T-helper 9 cell (primary cell): ENCODE data around the gene ARHGEF3.
A peak's percentile ranks its signal among the peaks of the same experiment; 100 is the strongest.
"Not testable (repeated sequence)": the region's sequence is repeated elsewhere in the genome, so short reads cannot be mapped to it uniquely, and the experiment has no call there.

Experiments
- DNase-seq: peaks from one replicate; pipeline ENCODE4 v3.0.0-alpha.2; 2020

The ARHGEF3 gene

DNA sequence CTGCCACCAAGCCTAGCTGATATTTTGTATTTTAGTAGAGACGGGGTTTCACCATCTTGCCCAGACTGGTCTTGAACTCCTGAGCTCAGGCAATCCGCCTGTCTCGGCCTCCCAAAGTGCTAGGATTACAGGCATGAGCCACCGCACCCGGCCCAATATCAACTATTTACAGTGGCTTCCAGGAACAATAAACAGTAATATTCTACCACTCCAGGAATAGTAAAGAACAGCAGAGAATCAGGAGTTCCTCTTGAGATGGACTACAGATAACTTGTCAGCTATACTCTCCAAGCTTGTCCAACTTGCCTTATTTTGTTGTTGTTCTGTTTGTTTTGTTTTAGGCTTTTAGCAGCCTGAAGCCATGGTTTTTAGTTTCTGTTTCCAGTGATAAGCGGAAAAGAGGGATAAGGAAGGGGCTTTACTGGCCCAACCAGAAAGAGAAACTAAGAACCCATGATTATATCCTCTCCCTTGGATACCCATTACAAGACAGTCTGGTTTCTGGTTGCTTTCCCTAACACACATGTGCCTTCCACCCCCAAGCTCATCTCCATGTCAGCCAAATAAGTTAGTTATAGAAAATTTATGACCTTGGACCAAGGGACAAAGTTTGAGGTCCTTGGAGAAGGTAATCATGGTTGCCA, 36.7 kb downstream of the ARHGEF3 start:
- no peak for DNase-seq

DNA sequence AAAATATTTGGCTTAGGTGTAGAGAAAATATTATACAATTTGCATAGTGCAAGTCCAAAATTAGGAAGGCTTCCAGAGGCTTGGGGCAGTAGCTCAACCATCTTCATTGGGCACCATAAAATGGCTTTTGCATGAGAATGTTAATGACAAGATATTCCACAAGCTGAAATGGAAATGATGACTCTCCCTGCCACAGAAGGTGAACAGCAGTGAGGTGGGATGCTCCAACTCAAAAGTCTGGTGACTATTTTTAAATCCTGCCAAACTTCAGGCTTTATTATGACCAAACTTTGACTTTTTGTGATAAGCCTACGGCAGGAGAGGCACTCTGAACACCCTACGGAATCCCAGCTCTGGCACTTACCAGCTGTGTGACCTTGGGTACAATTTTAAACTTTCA, 37.6 kb downstream of the ARHGEF3 start:
- DNase-seq: no peak

DNA sequence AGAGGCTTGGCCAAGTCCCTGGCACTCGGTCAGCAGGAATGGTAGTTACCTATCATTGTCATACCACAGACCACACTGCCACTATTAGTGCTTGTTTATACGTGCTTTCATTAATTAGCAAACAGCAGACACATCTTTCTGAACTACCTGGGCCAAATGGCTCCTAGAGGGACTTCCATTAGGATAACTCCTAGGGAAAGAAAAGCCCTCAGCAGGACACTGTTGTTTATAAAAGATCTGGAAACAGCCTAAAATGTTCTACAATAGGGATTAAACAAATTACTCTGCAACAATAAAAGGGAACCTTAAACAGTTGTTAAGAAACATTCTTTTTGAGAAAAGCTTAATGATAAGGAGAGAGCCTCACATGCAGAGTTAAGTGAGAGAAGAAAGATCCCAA, 38.5 kb downstream of the ARHGEF3 start:
- DNase-seq: no peak

- DNase-seq: no peak
These were observed 39.0 kb downstream of the ARHGEF3 start for GRCh38 chr3:56762718-56763117.

GRCh38 chr3:56761887-56762651, 39.7 kb downstream of the ARHGEF3 start:
- DNase-seq: no peak

GRCh38 chr3:56761023-56761422, 40.7 kb downstream of the ARHGEF3 start:
- DNase-seq: no peak

- no peak for DNase-seq
These were observed 42.2 kb downstream of the ARHGEF3 start for GRCh38 chr3:56759532-56759931.

DNA sequence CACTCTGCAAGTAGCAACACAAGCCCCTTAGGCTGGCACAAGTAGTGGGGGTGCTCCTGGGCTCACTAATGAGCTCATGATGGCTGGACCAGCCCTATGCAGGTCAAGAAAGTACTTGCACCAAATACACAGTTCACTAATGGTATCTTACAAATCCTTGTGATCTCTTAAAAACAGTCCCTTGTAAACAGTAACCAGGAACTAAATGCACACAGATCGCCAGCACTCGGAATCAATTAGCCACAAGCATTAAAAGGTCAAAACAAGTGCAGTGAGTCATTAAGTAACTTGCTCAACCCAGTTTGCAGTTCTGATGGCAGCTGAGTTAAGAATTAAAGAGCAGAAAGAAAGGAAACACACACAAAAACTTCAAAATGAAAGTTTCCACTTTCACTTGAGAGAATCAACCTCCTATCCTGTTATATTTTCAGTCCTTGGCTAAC, 43.2 kb downstream of the ARHGEF3 start:
- DNase-seq: no peak

DNA sequence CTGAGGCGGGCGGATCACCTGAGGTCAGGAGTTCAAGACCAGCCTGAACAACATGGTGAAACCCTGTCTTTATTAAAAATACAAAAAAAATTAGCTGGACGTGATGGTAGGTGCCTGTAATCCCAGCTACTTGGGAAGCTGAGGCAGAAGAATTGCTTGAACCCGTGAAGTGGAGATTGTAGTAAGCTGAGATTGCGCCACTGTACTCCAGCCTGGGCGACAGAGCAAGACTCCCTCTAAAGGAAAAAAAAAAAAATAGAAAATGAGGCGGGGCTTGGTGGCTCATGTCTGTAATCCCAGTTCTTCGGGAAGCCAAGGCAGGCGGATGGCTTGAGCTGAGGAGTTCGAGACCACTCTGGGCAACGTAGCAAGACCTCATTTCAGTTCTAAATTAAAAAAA, 43.7 kb downstream of the ARHGEF3 start:
- DNase-seq: not testable (repeated sequence)

DNA sequence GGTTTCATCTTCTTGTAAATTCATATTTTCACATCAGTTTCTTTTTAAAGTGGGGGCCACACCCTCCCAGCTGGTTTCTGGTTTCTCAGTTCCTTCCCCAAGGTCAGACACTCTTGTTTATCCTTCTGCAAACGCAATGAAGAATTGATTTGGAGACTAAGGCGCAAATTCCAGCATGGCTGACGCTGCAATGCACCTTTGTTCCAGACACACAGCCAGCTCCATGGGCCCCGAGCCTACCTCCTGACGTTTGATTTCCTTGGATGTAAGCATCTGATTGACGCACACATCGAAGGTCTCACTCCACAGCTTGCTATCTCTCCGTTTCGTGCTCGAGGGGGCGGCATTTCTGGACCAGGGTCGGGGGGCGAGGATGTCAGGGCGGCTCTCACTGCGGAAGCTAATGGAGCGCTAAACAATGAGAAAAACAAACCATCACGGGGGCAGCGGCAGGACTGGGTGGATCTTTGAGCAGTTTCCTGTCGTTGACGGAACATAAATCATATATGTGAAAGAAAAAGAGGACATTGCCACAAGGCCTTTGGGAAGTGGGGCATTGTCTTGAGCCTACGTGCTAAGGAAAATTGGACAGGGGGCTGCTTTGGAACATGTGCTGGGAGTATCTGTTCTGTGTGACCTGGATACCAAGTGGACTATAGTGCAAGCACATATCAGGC, 46.9 kb downstream of the ARHGEF3 start:
- DNase-seq: peak; percentile 8

DNA sequence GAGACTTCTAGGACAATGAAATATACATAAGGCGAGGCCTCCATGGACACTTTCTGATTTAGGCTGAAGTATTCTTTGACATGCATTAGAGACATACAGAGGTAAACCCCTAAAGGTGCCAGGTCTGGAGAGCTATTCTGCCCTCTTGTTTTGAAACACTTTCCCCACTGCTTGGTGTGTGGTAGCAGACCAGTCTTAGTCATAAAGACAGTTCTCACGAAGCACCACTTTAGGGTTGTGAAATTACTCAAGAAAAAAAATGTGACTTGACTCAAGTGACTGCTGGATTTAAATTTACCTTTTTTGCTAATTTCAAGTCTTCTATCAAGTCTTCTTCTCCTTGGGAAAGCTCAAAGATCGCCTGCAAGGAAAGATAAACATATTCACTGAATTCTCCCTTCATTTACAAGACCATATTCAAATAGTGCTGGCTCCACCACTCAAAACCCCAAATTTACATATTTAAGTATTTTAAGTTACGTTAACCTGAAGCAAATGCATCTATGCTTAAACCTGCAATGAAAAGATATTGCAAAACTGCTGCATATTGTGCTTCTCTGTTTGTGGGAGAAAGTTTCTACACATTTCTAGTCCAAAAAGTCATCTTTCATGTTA, 48.4 kb downstream of the ARHGEF3 start:
- DNase-seq: no peak

DNA sequence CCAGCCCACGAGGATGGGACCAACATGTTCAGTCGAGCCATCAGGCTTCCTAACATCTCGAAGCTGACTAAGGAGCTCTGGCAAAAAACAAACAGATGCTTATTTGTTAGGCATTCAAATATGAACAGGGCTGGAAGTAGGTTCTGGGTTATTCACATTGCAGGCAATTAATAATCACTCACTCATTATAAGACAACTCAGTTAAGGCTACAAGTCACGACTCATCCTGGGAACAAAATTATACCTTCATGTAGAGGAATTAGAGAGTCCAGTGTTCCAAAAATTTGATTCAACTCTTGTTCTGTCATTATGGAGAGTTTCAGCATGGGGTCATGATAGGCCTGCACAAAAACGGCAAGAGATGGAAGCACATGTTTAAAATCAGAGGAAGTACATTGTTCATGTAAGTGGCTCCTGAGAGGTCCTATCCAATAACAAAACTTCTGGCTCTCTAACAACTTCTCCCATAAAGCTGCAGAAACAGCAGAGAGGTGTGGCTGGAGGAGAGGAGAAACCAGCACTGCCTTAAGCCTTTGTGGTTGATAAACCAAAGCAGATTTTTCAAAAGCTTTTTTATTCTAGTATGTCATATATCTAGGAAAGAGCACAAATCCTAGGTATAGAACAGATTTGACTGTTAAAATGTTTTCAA, 50.6 kb downstream of the ARHGEF3 start:
- DNase-seq: no peak

DNA sequence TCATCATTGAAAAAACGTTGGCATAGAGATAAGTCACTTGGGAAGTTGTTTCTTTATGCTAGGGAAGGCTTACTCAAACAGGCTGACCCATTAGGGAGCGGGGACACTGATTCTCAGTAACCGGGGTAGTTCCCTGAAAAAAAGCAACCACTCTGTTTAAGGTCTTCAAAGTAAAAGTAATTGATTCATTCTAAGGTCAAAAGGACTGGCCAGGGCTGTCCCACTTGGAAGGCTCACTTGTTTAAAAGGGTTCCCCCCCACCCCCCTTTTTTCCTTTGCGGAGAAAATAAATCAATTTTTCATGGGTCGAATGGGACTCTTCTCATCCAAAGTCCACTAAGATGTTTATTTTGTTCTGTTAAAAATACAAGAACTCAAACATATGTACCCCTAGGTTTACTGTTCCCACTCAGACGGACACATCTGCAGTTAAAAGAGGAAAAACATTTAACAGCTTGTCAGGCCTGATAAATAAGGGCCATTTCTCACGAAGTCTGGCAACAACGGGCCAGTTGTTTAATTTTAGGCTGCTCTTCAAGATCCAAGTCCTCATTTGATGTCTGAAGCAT, 53.0 kb downstream of the ARHGEF3 start:
- DNase-seq: no peak

DNA sequence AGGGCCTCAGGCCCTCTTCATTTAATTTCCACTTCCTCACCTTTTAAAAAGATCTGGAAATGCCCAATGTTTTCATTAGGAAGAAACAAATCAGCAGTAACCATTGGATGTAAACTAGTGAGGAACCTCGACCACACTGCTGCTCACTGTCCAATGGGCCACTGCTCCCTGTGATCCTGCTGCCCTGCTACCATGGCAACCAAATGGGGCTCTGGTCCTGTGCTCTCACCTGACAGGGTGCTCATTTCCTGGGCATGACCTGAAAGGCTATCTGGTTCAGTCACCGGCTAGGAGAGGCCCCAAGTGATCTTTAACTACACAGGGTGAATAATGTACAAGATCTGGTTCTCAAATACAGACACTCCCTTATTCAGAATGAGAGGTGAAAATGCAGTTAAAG, 54.6 kb downstream of the ARHGEF3 start:
- no peak for DNase-seq

GRCh38 chr3:56744016-56744415, 57.7 kb downstream of the ARHGEF3 start:
- no peak for DNase-seq

GRCh38 chr3:56742887-56743286, 58.9 kb downstream of the ARHGEF3 start:
- DNase-seq: no peak

- DNase-seq: no peak
These were observed 62.7 kb downstream of the ARHGEF3 start for GRCh38 chr3:56739036-56739435.

DNA sequence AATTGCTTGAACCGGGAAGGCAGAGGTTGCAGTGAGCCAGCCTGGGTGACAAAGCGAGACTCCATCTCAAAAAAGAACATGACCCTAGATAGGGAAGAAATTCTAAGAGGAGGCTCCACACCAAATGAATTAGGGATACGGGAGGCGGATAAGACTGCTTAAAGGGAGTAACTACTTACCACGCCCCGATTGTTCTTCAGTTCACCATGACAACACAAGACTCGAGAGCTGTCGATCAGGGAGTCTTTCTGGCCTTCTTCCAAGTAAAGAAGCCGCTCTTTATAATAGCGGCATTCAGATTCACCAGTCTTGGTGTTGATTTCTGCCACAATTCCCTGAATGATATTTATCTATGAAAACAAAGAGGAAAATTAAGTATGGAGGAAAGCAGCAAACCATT, 64.7 kb downstream of the ARHGEF3 start:
- DNase-seq: no peak

DNA sequence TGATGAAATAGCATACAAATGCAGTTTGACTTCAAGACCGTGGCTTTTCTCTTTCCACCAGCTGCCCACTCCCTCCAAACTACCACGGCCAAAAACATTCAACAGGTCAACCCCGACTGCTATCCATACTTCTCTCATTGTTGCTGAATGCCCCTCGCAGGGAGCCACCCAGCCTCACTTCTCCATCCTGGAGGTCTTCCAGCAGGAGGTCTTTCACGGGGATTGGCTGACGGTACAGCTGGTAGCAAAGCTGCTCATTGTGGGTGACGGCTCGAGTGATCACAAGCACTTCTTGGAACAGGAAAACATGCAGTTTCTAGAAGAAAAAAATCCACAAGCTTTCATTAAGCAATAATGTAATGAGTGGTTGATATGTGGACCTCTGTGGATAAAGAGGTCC, 69.6 kb downstream of the ARHGEF3 start:
- DNase-seq: no peak

GRCh38 chr3:56725175-56725574, 76.6 kb downstream of the ARHGEF3 start:
- DNase-seq: peak; percentile 23

GRCh38 chr3:56724676-56725075, 77.1 kb downstream of the ARHGEF3 start:
- no peak for DNase-seq

GRCh38 chr3:56720849-56721248, 80.9 kb downstream of the ARHGEF3 start:
- DNase-seq: no peak

DNA sequence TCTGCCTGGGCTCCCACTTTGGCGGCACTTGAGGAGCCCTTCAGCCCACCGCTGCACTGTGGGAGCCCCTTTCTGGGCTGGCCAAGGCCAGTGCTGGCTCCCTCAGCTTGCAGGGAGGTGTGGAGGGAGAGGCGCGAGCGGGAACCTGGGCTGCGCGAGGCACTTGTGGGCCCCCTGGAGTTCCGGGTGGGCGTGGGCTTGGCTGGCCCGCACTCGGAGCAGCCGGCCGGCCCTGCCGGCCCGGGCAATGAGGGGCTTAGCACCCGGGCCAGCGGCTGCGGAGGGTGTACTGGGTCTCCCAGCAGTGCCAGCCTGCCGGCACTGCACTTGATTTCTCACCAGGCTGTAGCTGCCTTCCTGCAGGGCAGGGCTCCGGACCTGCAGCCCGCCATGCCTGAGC, 82.9 kb downstream of the ARHGEF3 start:
- not testable (repeated sequence) for DNase-seq
